K562 (cell line): ENCODE measurements around the gene GNAI1. TPM values are rescaled to one million over a fixed set of nuclear protein-coding genes. Genes with fewer than 3 reads are reported as not detected.

Experiments used
- ATAC-seq: fragments of 200-7000 bp; cut with Tn5 transposase; 3 replicates; pipeline ENCODE4 v1.9.1; 2020; ENCODE audit warnings: moderate library complexity
- BruUV-seq: library from RNA; stranded (reverse); fragments of 400-500 nt; replicated peaks from 2 replicates; lab custom pipeline; 2021; lab: Mats Ljungman, UMichigan
- CTCF ChIA-PET: fragments of 300-600 bp; formaldehyde crosslinking; extraction: SDS; loops from one replicate; lab custom pipeline; 2021; ENCODE audit warnings: low intra/inter-chr PET ratio; lab: Yijun Ruan, JAX
- POLR2A ChIA-PET: fragments of 300-600, 350-650 bp; sonication (Branson Sonifier 250); formaldehyde crosslinking; extraction: SDS; loops from one replicate; lab custom pipeline; 2021; ENCODE audit warnings: antibody characterized with exemption, inconsistent platforms; lab: Yijun Ruan, JAX
- DNase-seq, 4 experiments: peaks; one replicate each; pipeline versions ENCODE4 v3.0.0 to v3.0.0-alpha.2; 2011 to 2018; ENCODE audit warnings: low spot score in 3 of 4, mixed read lengths in 3 of 4; ENCODE audit errors: extremely low read depth in 1 of 4
- FAIRE-seq: peaks from 2 replicates; lab custom pipeline; 2011; peaks lifted over from hg19 to GRCh38; lab: Jason Lieb, UNC
- H2AFZ ChIP-seq: 2 replicates; pipeline ENCODE4 v1.6.0; 2011; ENCODE audit warnings: low read depth, low read length, control low read depth, inconsistent platforms
- H3K27ac ChIP-seq: fragments of 200-600 bp; 3 replicates; pipeline ENCODE4 v1.8.0; 2011; ENCODE audit warnings: low read depth, mild to moderate bottlenecking, control low read depth, inconsistent platforms, low read length, moderate library complexity, mixed read lengths; ENCODE audit errors: extremely low read depth
- H3K27me3 ChIP-seq, 2 experiments: fragments of 300-600 bp in 1 of 2; 2 replicates in 1 of 2; 3 replicates in 1 of 2; pipeline versions ENCODE4 v1.6.0 to v1.8.0; 2011; ENCODE audit warnings: inconsistent platforms in 2 of 2, low read length in 2 of 2, mild to moderate bottlenecking in 1 of 2, mixed read lengths in 1 of 2, moderate library complexity in 1 of 2; ENCODE audit not compliant: control insufficient read depth in 2 of 2, insufficient read depth in 2 of 2
- H3K36me3 ChIP-seq: fragments of 300-600 bp; 3 replicates; pipeline ENCODE4 v1.8.0; 2011; ENCODE audit warnings: mild to moderate bottlenecking, low read length, inconsistent platforms; ENCODE audit not compliant: control insufficient read depth, insufficient read depth
- H3K4me1 ChIP-seq, 2 experiments: fragments of 200-600 bp in 1 of 2; replicated peaks in 1 of 2; 2 replicates in 1 of 2; 3 replicates in 1 of 2; pipeline versions ENCODE4 v1.5.1 to v1.8.0; 2011; ENCODE audit warnings: inconsistent platforms in 2 of 2, low read length in 2 of 2, mild to moderate bottlenecking in 1 of 2, mixed read lengths in 1 of 2, moderate library complexity in 1 of 2; ENCODE audit not compliant: control insufficient read depth in 2 of 2, insufficient read depth in 2 of 2
- H3K4me2 ChIP-seq: 2 replicates; pipeline ENCODE4 v1.6.1; 2011; ENCODE audit warnings: low read length, control low read depth, inconsistent platforms, mixed read lengths; ENCODE audit not compliant: insufficient read depth
- H3K4me3 ChIP-seq: fragments of 200-600 bp; sonication (generic), shearing (Covaris generic); 2 replicates; pipeline ENCODE4 v1.5.1; 2016; ENCODE audit warnings: control low read depth, inconsistent platforms
- H3K79me2 ChIP-seq: fragments of 200-600 bp; 3 replicates; pipeline ENCODE4 v1.8.0; 2011; ENCODE audit warnings: low read length, inconsistent platforms; ENCODE audit not compliant: control insufficient read depth, insufficient read depth
- H3K9ac ChIP-seq, 2 experiments: 2 replicates each; pipeline versions ENCODE4 v1.6.0 to v1.6.1; 2011; ENCODE audit warnings: low read depth in 2 of 2, low read length in 2 of 2, control low read depth in 1 of 2, inconsistent platforms in 1 of 2, mild to moderate bottlenecking in 1 of 2, mixed read lengths in 1 of 2; ENCODE audit not compliant: insufficient read depth in 1 of 2
- H3K9me1 ChIP-seq: one replicate; pipeline ENCODE4 v1.6.0; 2011; ENCODE audit warnings: inconsistent platforms, mild to moderate bottlenecking, low read length, moderate library complexity; ENCODE audit not compliant: control insufficient read depth, insufficient read depth
- H3K9me3 ChIP-seq: replicated peaks from 2 replicates; pipeline ENCODE4 v1.5.1; 2011; ENCODE audit warnings: low read depth, low read length, inconsistent platforms; ENCODE audit not compliant: control insufficient read depth, insufficient read depth
- H4K20me1 ChIP-seq: replicated peaks from 2 replicates; pipeline ENCODE4 v1.6.1; 2011; ENCODE audit warnings: low read length, inconsistent platforms, mixed read lengths; ENCODE audit not compliant: control insufficient read depth, insufficient read depth
- BRD4 ChIP-seq: fragments of 200-600 bp; sonication (generic); IDR thresholded peaks from 2 replicates; pipeline ENCODE4 v1.6.1; 2017; ENCODE audit warnings: inconsistent platforms
- CEBPB ChIP-seq: fragments of 450-650 bp; IDR thresholded peaks from 2 replicates; pipeline ENCODE4 v1.6.1; 2016; ENCODE audit warnings: missing genetic modification characterization, missing compliant biosample characterization
- CLOCK ChIP-seq: fragments of 250-450 bp; sonication (Bioruptor Pico); IDR thresholded peaks from 2 replicates; pipeline ENCODE4 v1.4.0; 2020; ENCODE audit warnings: mild to moderate bottlenecking, moderate library complexity, borderline replicate concordance
- FOXJ2 ChIP-seq: fragments of 200-800 bp; sonication (Bioruptor generic); IDR thresholded peaks from 2 replicates; pipeline ENCODE4 v1.6.1; 2016; ENCODE audit warnings: missing genetic modification characterization, missing compliant biosample characterization
- FOXJ3 ChIP-seq: sonication (generic); formaldehyde crosslinking; IDR thresholded peaks from 2 replicates; pipeline ENCODE4 v1.4.0; 2020; ENCODE audit warnings: mild to moderate bottlenecking, missing genetic modification reagents
- RBBP5 ChIP-seq: fragments of 200-600 bp; sonication (generic); IDR thresholded peaks from 2 replicates; pipeline ENCODE4 v1.6.1; 2012; ENCODE audit warnings: borderline replicate concordance, mild to moderate bottlenecking, low read length, control low read depth, inconsistent platforms; ENCODE audit not compliant: insufficient read depth, poor library complexity, severe bottlenecking
- RBM25 ChIP-seq: fragments of 200-400 bp; formaldehyde crosslinking; IDR thresholded peaks from 2 replicates; pipeline ENCODE4 v1.6.1; 2018; ENCODE audit warnings: low read length, low read depth, moderate library complexity; ENCODE audit not compliant: severe bottlenecking
- SP1 ChIP-seq: sonication (generic); formaldehyde crosslinking; IDR thresholded peaks from 2 replicates; pipeline ENCODE4 v1.8.1; 2022; ENCODE audit warnings: mild to moderate bottlenecking, missing genetic modification reagents
- SRSF7 ChIP-seq: fragments of 200-400 bp; formaldehyde crosslinking; optimal IDR thresholded peaks from 2 replicates; pipeline ENCODE3; 2017; ENCODE audit warnings: mild to moderate bottlenecking, low read depth, low read length
- STAG1 ChIP-seq: sonication (generic); formaldehyde crosslinking; IDR thresholded peaks from 2 replicates; pipeline ENCODE4 v1.5.0; 2020; ENCODE audit warnings: missing genetic modification reagents, borderline replicate concordance
- SUPT5H ChIP-seq: fragments of 450-650 bp; IDR thresholded peaks from 2 replicates; pipeline ENCODE4 v1.6.1; 2016
- TAF7 ChIP-seq: fragments of 450-650 bp; IDR thresholded peaks from 2 replicates; pipeline ENCODE4 v1.6.1; 2016; ENCODE audit warnings: missing genetic modification characterization, missing compliant biosample characterization
- ZNF232 ChIP-seq: sonication (generic); formaldehyde crosslinking; IDR thresholded peaks from 2 replicates; pipeline ENCODE4 v1.8.0; 2022; ENCODE audit warnings: mild to moderate bottlenecking, missing genetic modification reagents
- WGBS: fragments of 100-300 bp; shearing (Covaris generic); methylation state at CpG from one replicate; pipeline ENCODE4 v1.1.6; 2016; ENCODE audit warnings: low coverage, mixed read lengths; ENCODE audit not compliant: insufficient coverage; ENCODE audit errors: missing lambda C conversion rate; 5-methylcytosine and 5-hydroxymethylcytosine counted together
- in situ Hi-C: fragments of 300-500 bp; cut with MboI; formaldehyde crosslinking; loops from 4 replicates; pipeline ENCODE4 v1.15.0; 2018; ENCODE audit warnings: inconsistent platforms, mixed read lengths
- intact Hi-C: fragments of 100-400 bp; cut with micrococcal nuclease; formaldehyde crosslinking; loops from 2 replicates; pipeline ENCODE4 v1.14.2; 2022
- polyA plus RNA-seq, 8 experiments: library from polyadenylated mRNA; depleted of rRNA in 4 of 8; stranded (reverse) in 5 of 8; unstranded in 3 of 8; fragments of >200 nt; fragmentation: Nextera tagmentation in 2 of 8; fragmentation: Illumina TruSeq in 1 of 8; extraction: Ambion mirVana in 2 of 8; extraction: Trizol in 1 of 8; gene quantifications; 2 replicates each; pipeline versions ENCODE4 v1.2.1 to v1.2.3, GENCODE V29; 2011 to 2014; ENCODE audit warnings: inconsistent platforms in 1 of 8, missing spikeins in 1 of 8
- total RNA-seq, 7 experiments: library from RNA; depleted of rRNA in 6 of 7; stranded (reverse); fragments of >200 nt in 6 of 7; fragmentation: Illumina TruSeq in 2 of 7; extraction: Trizol in 2 of 7; gene quantifications; 2 replicates each; pipeline versions ENCODE4 v1.2.1 to v1.2.3, GENCODE V29; 2011 to 2021; ENCODE audit warnings: low replicate concordance in 1 of 7
- TF ChIP-seq, protein P1 (sequence below), 3 experiments: fragments of 200-800 bp in 1 of 3; sonication (Bioruptor generic) in 1 of 3; sonication (generic) in 1 of 3; formaldehyde crosslinking in 1 of 3; IDR thresholded peaks; 2 replicates each; pipeline versions ENCODE4 v1.6.1 to v1.8.0; 2016 to 2022; ENCODE audit warnings: mild to moderate bottlenecking in 2 of 3, missing compliant biosample characterization in 2 of 3, missing genetic modification characterization in 2 of 3, missing genetic modification reagents in 1 of 3
- TF ChIP-seq, protein P2 (sequence below): IDR thresholded peaks from 3 replicates; pipeline ENCODE4 v1.6.1; 2011; ENCODE audit warnings: borderline replicate concordance, mild to moderate bottlenecking, moderate library complexity; ENCODE audit not compliant: insufficient read length; ENCODE audit errors: extremely low read depth

Gene GNAI1
- total and polyA plus RNA-seq, 9 of the 15 experiments (the other 6 are each of a cell fraction or from before 2014, with no cell fraction given), result 0.03 to 0.13 (median 0.08) TPM; not detected in 6

DNA sequence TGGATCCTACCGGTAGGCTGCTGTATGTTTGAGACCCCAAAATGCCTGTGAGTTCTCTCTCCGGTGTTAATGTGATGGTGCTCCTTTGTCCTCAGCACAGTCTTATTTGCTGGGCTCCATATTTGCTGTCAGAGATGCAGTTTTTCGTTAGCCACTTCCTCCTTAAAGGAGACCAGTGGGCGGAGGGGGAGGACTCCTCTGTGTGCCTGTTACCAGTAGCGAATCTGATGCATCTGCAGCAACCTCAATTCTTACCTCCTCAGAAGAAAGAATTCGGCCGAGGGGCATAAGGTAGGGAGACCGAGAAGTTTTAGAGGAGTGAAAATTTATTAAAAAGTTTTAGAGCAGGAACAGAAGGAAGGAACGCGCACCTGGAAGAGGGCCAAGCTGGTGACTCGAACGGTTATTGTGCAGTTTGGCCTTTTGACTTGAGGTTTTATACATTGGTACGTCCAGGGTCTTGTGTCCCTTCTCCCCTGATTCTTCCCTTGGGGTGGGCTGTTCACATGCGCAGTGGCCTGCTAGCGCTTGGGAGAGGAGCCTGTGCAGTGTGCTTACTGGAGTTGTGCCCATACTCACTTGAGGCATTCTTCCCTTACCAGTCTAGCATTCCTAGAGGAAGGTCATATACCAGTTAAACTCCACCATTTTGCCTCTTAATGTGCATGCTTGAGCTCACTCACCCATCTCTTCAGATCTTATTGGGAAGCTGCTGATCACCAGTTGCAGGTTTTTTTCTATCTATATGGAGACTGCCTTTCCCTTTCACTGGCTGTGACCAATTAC lies 49.5 kb downstream of the GNAI1 start:
- no peak overlapping the region for H3K27ac ChIP-seq
- no peaks in the 10 kb centered on the region for H3K4me1 ChIP-seq
- H3K4me3 ChIP-seq, result no peak overlapping the region
- WGBS, result 5% methylated on average over 15 of the region's 15 CpGs
- H3K4me2 ChIP-seq, result no peak overlapping the region
- no peak overlapping the region for H3K9ac ChIP-seq
- no peaks in the 10 kb centered on the region for H3K9me3 ChIP-seq
- CTCF ChIA-PET, result no interaction called here
- no peaks in the 10 kb centered on the region for H3K79me2 ChIP-seq
- in situ Hi-C loops, result no loop called here
- H3K36me3 ChIP-seq, result no peaks in the 10 kb centered on the region
- ATAC-seq, result no peak
- H3K27me3 ChIP-seq, result no peaks in the 10 kb centered on the region
- no peaks in the 10 kb centered on the region for H4K20me1 ChIP-seq
- intact Hi-C loops, result no loop called here
- POLR2A ChIA-PET, result no interaction called here
- FAIRE-seq, result no peak
- no peak overlapping the region for H2AFZ ChIP-seq
- no peak for DNase-seq
- no peaks in the 10 kb centered on the region for H3K9me1 ChIP-seq
- no TSS peak for BruUV-seq
- TF ChIP-seq SUPT5H (no peak), FOXJ2 (tag) (no peak), STAG1 (CRISPR knock-in tag) (no peak), TAF7 (tag) (no peak), BRD4 (no peak), RBM25 (no peak), FOXJ3 (CRISPR knock-in tag) (no peak), CLOCK (CRISPR knock-in tag) (no peak), RBBP5 (no peak), CEBPB (tag) (no peak), ZNF232 (CRISPR knock-in tag) (no peak), SRSF7 (no peak), SP1 (CRISPR knock-in tag) (no peak)
- TF ChIP-seq, protein P1, sequence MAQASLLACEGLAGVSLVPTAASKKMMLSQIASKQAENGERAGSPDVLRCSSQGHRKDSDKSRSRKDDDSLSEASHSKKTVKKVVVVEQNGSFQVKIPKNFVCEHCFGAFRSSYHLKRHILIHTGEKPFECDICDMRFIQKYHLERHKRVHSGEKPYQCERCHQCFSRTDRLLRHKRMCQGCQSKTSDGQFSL (CRISPR knock-in tag; IDR thresholded peaks at IDR 0.05), result no peak
- TF ChIP-seq, protein P1 (tag; IDR thresholded peaks at IDR 0.05), result no peak
- TF ChIP-seq, protein P2, sequence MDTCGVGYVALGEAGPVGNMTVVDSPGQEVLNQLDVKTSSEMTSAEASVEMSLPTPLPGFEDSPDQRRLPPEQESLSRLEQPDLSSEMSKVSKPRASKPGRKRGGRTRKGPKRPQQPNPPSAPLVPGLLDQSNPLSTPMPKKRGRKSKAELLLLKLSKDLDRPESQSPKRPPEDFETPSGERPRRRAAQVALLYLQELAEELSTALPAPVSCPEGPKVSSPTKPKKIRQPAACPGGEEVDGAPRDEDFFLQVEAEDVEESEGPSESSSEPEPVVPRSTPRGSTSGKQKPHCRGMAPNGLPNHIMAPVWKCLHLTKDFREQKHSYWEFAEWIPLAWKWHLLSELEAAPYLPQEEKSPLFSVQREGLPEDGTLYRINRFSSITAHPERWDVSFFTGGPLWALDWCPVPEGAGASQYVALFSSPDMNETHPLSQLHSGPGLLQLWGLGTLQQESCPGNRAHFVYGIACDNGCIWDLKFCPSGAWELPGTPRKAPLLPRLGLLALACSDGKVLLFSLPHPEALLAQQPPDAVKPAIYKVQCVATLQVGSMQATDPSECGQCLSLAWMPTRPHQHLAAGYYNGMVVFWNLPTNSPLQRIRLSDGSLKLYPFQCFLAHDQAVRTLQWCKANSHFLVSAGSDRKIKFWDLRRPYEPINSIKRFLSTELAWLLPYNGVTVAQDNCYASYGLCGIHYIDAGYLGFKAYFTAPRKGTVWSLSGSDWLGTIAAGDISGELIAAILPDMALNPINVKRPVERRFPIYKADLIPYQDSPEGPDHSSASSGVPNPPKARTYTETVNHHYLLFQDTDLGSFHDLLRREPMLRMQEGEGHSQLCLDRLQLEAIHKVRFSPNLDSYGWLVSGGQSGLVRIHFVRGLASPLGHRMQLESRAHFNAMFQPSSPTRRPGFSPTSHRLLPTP, result no peak
